Neural cell (in vitro differentiated cells): ENCODE measurements around the gene CBX8. TPM values are rescaled to one million over a fixed set of nuclear protein-coding genes. Genes with fewer than 3 reads are reported as not detected.
"Not testable (repeated sequence)": the region's sequence is repeated elsewhere in the genome, so short reads cannot be mapped to it uniquely, and the experiment has no call there.

ENCODE experiments used
- H2AFZ ChIP-seq: fragments of 200-600, 300-800 bp; sonication (generic), shearing (Covaris generic); 2 replicates; pipeline ENCODE4 v1.6.0; 2014; ENCODE audit warnings: low read depth, mild to moderate bottlenecking, antibody characterized with exemption, low read length, moderate library complexity
- H3F3A ChIP-seq: fragments of 200-600 bp; shearing (Covaris generic); 2 replicates; pipeline ENCODE4 v1.6.1; 2016; ENCODE audit warnings: mild to moderate bottlenecking, moderate library complexity, mixed read lengths, antibody characterized with exemption, low read length; ENCODE audit not compliant: insufficient read depth, poor library complexity, severe bottlenecking
- H3K27ac ChIP-seq: fragments of 200-600, 300-800 bp; sonication (generic), shearing (Covaris generic); 2 replicates; pipeline ENCODE4 v1.5.1; 2014; ENCODE audit warnings: mild to moderate bottlenecking, low read length, moderate library complexity
- H3K27me3 ChIP-seq: fragments of 300-800, 200-600 bp; sonication (generic), shearing (Covaris generic); 2 replicates; pipeline ENCODE4 v1.6.0; 2014; ENCODE audit warnings: mild to moderate bottlenecking, low read depth, low read length, moderate library complexity; ENCODE audit not compliant: insufficient read depth
- H3K36me3 ChIP-seq: fragments of 300-800, 200-600 bp; sonication (generic), shearing (Covaris generic); 2 replicates; pipeline ENCODE4 v1.5.1; 2014; ENCODE audit warnings: mild to moderate bottlenecking, antibody characterized with exemption, low read length, moderate library complexity; ENCODE audit not compliant: insufficient read depth
- H3K4me2 ChIP-seq: fragments of 300-800, 200-600 bp; sonication (generic), shearing (Covaris generic); 2 replicates; pipeline ENCODE4 v1.6.0; 2014; ENCODE audit warnings: mild to moderate bottlenecking, low read length
- H3K4me3 ChIP-seq: fragments of 300-800, 200-600 bp; sonication (generic), shearing (Covaris generic); 2 replicates; pipeline ENCODE4 v1.5.1; 2014; ENCODE audit warnings: mild to moderate bottlenecking, low read length, moderate library complexity
- H3K79me2 ChIP-seq: fragments of 200-600 bp; shearing (Covaris generic); replicated peaks from 2 replicates; pipeline ENCODE4 v1.6.0; 2014; ENCODE audit warnings: mild to moderate bottlenecking, low read length, moderate library complexity; ENCODE audit not compliant: insufficient read depth
- H3K9ac ChIP-seq: fragments of 300-800, 200-600 bp; sonication (generic), shearing (Covaris generic); 2 replicates; pipeline ENCODE4 v1.6.1; 2016; ENCODE audit warnings: mild to moderate bottlenecking, low read length, mixed read lengths
- H3K9me2 ChIP-seq: fragments of 200-600 bp; shearing (Covaris generic); 2 replicates; pipeline ENCODE4 v1.6.1; 2016; ENCODE audit warnings: mild to moderate bottlenecking, low read length, mixed read lengths; ENCODE audit not compliant: insufficient read depth
- H3K9me3 ChIP-seq: fragments of 200-600, 300-800 bp; sonication (generic), shearing (Covaris generic); 2 replicates; pipeline ENCODE4 v1.6.1; 2016; ENCODE audit warnings: mild to moderate bottlenecking, mixed run types, low read length, moderate library complexity, mixed read lengths
- H4K20me1 ChIP-seq: fragments of 200-600 bp; shearing (Covaris generic); 2 replicates; pipeline ENCODE4 v1.6.1; 2016; ENCODE audit warnings: mild to moderate bottlenecking, mixed run types; ENCODE audit not compliant: insufficient read depth
- EP300 ChIP-seq: fragments of 450-650 bp; conservative IDR thresholded peaks from 2 replicates; pipeline ENCODE4 v1.6.1; 2014; ENCODE audit warnings: antibody characterized with exemption, mild to moderate bottlenecking, moderate library complexity; ENCODE audit not compliant: poor library complexity, severe bottlenecking
- EZH2 ChIP-seq: fragments of 200-600, 300-800 bp; shearing (Covaris generic), sonication (generic); IDR thresholded peaks from 2 replicates; pipeline ENCODE4 v1.6.1; 2014; ENCODE audit warnings: antibody characterized with exemption, low read length, borderline replicate concordance, mild to moderate bottlenecking; ENCODE audit not compliant: insufficient read depth, poor library complexity, severe bottlenecking
- MXI1 ChIP-seq: fragments of 450-650 bp; conservative IDR thresholded peaks from 2 replicates; pipeline ENCODE4 v1.6.1; 2014; ENCODE audit warnings: antibody characterized with exemption, mild to moderate bottlenecking; ENCODE audit not compliant: poor library complexity, severe bottlenecking
- POLR2AphosphoS5 ChIP-seq: IDR thresholded peaks from 2 replicates; pipeline ENCODE4 v1.6.1; 2012
- RAD21 ChIP-seq: fragments of 450-650 bp; conservative IDR thresholded peaks from 2 replicates; pipeline ENCODE4 v1.6.1; 2014; ENCODE audit warnings: antibody characterized with exemption, mild to moderate bottlenecking, moderate library complexity
- SMC3 ChIP-seq: fragments of 450-650 bp; conservative IDR thresholded peaks from 2 replicates; pipeline ENCODE4 v1.6.1; 2014; ENCODE audit warnings: antibody characterized with exemption, mild to moderate bottlenecking, moderate library complexity; ENCODE audit not compliant: poor library complexity
- TAF1 ChIP-seq: IDR thresholded peaks from 2 replicates; pipeline ENCODE4 v1.6.1; 2012; ENCODE audit warnings: low read depth
- polyA plus RNA-seq: library from polyadenylated mRNA; depleted of rRNA; stranded (reverse); fragments of >200 nt; gene quantifications from 2 replicates; pipeline ENCODE4 v1.2.3, GENCODE V29; 2014
- TF ChIP-seq, protein P1 (sequence below): fragments of 450-650 bp; IDR thresholded peaks from 2 replicates; pipeline ENCODE4 v1.5.1; 2014; ENCODE audit warnings: antibody characterized with exemption, mild to moderate bottlenecking, moderate library complexity; ENCODE audit not compliant: poor library complexity, severe bottlenecking
- TF ChIP-seq, protein P2 (sequence below): IDR thresholded peaks from 2 replicates; pipeline ENCODE4 v1.6.1; 2012; ENCODE audit warnings: borderline replicate concordance

CBX8 gene
- polyA plus RNA-seq, 1 donor from 2014 or later, result 15.4 TPM

DNA sequence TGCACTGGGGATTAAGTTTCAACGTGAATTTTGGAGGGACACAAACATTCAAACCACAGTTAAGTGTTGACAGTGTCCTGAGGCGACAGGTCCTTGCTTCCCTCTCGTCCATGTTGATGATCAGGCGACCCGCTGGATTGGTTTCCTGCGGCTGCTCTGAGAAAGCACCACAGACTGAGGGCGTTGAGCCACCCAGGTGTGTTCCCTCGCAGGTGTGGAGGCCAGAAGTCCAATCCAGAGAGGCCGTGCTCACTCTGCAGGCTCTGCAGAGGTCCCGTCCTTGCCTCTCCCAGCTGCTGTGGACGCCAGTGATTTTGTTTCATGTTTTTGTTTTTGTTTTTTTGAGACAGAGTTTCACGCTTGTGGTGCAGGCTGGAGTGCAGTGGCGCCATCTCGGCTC lies 41.3 kb downstream of the CBX8 start:
- TF ChIP-seq MXI1 (no peak), SMC3 (no peak), EZH2 (no peak), POLR2AphosphoS5 (no peak), TAF1 (no peak), EP300 (no peak), RAD21 (no peak)
- TF ChIP-seq, protein P1, sequence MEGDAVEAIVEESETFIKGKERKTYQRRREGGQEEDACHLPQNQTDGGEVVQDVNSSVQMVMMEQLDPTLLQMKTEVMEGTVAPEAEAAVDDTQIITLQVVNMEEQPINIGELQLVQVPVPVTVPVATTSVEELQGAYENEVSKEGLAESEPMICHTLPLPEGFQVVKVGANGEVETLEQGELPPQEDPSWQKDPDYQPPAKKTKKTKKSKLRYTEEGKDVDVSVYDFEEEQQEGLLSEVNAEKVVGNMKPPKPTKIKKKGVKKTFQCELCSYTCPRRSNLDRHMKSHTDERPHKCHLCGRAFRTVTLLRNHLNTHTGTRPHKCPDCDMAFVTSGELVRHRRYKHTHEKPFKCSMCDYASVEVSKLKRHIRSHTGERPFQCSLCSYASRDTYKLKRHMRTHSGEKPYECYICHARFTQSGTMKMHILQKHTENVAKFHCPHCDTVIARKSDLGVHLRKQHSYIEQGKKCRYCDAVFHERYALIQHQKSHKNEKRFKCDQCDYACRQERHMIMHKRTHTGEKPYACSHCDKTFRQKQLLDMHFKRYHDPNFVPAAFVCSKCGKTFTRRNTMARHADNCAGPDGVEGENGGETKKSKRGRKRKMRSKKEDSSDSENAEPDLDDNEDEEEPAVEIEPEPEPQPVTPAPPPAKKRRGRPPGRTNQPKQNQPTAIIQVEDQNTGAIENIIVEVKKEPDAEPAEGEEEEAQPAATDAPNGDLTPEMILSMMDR, result no peak
- TF ChIP-seq, protein P2, sequence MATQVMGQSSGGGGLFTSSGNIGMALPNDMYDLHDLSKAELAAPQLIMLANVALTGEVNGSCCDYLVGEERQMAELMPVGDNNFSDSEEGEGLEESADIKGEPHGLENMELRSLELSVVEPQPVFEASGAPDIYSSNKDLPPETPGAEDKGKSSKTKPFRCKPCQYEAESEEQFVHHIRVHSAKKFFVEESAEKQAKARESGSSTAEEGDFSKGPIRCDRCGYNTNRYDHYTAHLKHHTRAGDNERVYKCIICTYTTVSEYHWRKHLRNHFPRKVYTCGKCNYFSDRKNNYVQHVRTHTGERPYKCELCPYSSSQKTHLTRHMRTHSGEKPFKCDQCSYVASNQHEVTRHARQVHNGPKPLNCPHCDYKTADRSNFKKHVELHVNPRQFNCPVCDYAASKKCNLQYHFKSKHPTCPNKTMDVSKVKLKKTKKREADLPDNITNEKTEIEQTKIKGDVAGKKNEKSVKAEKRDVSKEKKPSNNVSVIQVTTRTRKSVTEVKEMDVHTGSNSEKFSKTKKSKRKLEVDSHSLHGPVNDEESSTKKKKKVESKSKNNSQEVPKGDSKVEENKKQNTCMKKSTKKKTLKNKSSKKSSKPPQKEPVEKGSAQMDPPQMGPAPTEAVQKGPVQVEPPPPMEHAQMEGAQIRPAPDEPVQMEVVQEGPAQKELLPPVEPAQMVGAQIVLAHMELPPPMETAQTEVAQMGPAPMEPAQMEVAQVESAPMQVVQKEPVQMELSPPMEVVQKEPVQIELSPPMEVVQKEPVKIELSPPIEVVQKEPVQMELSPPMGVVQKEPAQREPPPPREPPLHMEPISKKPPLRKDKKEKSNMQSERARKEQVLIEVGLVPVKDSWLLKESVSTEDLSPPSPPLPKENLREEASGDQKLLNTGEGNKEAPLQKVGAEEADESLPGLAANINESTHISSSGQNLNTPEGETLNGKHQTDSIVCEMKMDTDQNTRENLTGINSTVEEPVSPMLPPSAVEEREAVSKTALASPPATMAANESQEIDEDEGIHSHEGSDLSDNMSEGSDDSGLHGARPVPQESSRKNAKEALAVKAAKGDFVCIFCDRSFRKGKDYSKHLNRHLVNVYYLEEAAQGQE, result no peak
- Histone ChIP-seq H3F3A (no peaks in the 10 kb centered on the region), H3K9ac (no peak overlapping the region), H3K36me3 (no peaks in the 10 kb centered on the region), H2AFZ (no peak overlapping the region), H3K79me2 (no peaks in the 10 kb centered on the region), H3K4me3 (no peak overlapping the region), H3K4me2 (no peak overlapping the region), H3K9me2 (no peaks in the 10 kb centered on the region), H3K27ac (no peak overlapping the region), H4K20me1 (no peaks in the 10 kb centered on the region), H3K27me3 (no peaks in the 10 kb centered on the region), H3K9me3 (no peaks in the 10 kb centered on the region)

DNA sequence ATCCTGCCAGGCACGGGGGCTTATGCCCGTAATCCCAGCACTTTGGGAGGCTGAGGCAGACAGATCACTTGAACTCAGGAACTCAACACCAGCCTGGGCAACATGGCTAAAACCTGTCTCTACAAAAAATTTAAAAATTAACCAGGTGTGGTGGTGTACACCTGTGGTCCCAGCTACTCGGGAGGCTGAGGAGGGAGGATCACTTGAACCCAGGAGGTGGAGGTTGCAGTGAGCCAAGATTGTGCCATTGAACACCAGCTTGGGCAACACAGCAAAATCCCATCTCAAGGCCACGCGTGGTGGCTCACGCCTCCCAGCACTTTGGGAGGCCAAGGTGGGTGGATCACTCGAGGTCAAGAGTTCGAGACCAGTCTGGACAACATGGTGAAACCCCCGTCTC lies 42.0 kb downstream of the CBX8 start:
- not testable (repeated sequence) for H3K9me3 ChIP-seq, H2AFZ ChIP-seq, H3K4me2 ChIP-seq, H3F3A ChIP-seq, H3K27me3 ChIP-seq, H3K27ac ChIP-seq, H4K20me1 ChIP-seq, H3K4me3 ChIP-seq, H3K9me2 ChIP-seq, H3K79me2 ChIP-seq, H3K9ac ChIP-seq, H3K36me3 ChIP-seq

DNA sequence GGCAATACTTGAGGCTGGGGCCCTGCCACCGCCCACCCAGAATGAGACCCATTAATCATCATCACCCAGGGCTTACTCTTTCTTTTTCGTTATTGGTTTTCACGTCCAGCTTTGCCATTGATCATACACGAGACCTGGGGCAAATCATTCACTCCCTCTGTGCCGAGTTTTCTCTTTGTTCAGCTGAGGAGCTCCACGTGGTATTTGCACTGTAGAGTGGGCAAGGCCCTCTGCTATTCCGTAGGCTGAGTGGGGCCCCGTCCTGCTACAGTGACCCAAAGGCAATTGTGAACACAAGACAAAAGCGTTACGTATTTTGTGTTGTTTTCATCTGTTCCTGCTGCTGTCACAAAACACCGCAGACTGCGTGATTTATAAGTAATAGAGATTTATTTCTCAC lies 42.5 kb downstream of the CBX8 start:
- Histone ChIP-seq H3K9ac (no peak overlapping the region), H3K36me3 (no peaks in the 10 kb centered on the region), H3K27me3 (peaks cover 7% of the 10 kb centered on the region), H3K9me3 (no peaks in the 10 kb centered on the region), H3K4me2 (no peak overlapping the region), H3K27ac (no peak overlapping the region), H2AFZ (no peak overlapping the region), H4K20me1 (no peaks in the 10 kb centered on the region), H3K79me2 (no peaks in the 10 kb centered on the region), H3F3A (no peaks in the 10 kb centered on the region), H3K4me3 (no peak overlapping the region), H3K9me2 (no peaks in the 10 kb centered on the region)
- TF ChIP-seq SMC3, result no peak
- TF ChIP-seq, protein P2, result no peak
- no peak for TF ChIP-seq TAF1
- no peak for TF ChIP-seq EZH2
- TF ChIP-seq EP300, result no peak
- TF ChIP-seq POLR2AphosphoS5, result no peak
- TF ChIP-seq, protein P1, result no peak
- TF ChIP-seq RAD21, result no peak
- TF ChIP-seq MXI1, result no peak
